Head of caudate nucleus (tissue), 42 donors: ENCODE data around the gene CRAT.

Experiments used
- DNase-seq, 42 donors: peaks; one replicate each; pipeline versions ENCODE4 v3.0.0 to v3.0.0-alpha.2; 2020 to 2021; ENCODE audit warnings: mixed read lengths in 7 of 42
- intact Hi-C: fragments of 100-400 bp; cut with DNase I; formaldehyde crosslinking; loops from one replicate; pipeline ENCODE4 v1.15.0; 2022

CRAT gene

GRCh38 chr9:129110740-129111527 lies at the start of gene CRAT, which contains the start of gene PTPA:
CRAT (minus strand) TSS chr9:129110793; CDS start chr9:129110509, 284 bp downstream.
PTPA (plus strand) TSS chr9:129111415; CDS start chr9:129111601, 186 bp downstream.
- DNase-seq = peak; percentile 90 to 99 (median 98)
- intact Hi-C loops = no loop called here

DNA sequence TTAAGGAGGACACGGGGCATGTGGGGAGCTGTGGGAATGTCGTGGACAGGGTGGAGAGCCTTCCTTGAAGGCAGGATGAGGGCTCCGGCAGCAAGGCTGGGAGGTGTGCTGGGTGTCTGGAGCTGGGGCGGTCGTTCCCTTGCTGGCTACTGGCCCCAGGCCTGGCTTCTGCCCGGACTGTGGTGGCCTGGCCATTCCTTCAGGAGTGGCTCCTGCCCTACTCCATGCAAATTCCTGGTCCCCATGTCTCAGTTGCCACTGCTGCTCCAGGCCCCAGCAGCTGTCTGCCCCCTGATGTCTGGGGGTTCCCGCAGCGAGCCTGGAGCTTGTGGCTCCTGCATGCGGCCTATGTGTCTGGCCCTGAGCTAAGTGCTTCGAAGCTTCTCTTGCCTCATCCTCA lies 45.6 kb upstream of the CRAT start:
- intact Hi-C loops = no loop called here

GRCh38 chr9:129154866-129155477 lies 44.4 kb upstream of the CRAT start:
- intact Hi-C loops = no loop called here

More for the DNA sequence above, 45.6 kb upstream of the CRAT start:
- DNase-seq = no peak

DNA sequence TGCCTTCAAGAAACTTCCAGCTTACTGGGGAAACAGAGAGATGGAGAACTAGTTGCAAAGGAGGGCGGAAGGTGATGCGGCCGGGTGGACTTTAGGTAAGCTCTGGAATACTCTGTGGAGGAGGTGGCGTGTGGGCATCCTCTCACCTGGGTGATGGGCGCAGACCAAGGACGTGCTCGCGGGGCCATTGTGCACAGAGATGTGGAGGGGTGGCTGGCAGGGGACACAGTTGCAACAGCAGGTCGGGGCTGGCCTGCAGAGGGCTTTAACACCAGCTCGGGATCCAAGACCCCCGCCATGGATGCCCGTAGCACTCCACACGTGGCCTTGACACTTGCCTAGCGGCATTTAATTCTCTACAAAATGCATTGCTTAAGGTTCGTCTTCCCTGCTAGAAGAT lies 40.9 kb upstream of the CRAT start:
- intact Hi-C loops = no loop called here
- DNase-seq = no peak

More at GRCh38 chr9:129154866-129155477, 44.4 kb upstream of the CRAT start:
- DNase-seq = no peak

GRCh38 chr9:129150672-129151211 lies 40.1 kb upstream of the CRAT start:
- DNase-seq = no peak
- intact Hi-C loops = no loop called here

DNA sequence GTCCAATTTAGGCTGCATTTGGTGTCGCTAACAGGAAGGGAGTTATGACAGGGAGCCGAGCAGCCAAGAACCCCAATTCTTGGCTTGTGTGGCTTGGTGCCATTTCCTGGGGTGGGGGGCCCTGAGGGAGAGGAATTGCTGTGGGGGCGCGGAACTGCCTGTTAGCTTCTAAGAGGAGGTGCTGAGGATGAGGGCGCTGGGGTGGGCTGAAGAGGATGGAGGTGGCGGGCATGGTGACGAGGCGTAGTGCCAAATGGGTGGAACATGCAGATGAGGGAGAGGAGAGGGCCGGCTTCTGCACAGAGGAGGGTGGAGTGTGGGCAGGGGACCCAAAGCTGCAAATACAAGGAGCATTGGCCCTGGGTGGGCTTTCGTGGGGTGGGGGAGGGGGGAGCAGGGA lies 39.5 kb upstream of the CRAT start:
- no peak for DNase-seq
- intact Hi-C loops = no loop called here

- intact Hi-C loops = no loop called here
These were observed 38.8 kb upstream of the CRAT start for GRCh38 chr9:129149442-129149841.

DNA sequence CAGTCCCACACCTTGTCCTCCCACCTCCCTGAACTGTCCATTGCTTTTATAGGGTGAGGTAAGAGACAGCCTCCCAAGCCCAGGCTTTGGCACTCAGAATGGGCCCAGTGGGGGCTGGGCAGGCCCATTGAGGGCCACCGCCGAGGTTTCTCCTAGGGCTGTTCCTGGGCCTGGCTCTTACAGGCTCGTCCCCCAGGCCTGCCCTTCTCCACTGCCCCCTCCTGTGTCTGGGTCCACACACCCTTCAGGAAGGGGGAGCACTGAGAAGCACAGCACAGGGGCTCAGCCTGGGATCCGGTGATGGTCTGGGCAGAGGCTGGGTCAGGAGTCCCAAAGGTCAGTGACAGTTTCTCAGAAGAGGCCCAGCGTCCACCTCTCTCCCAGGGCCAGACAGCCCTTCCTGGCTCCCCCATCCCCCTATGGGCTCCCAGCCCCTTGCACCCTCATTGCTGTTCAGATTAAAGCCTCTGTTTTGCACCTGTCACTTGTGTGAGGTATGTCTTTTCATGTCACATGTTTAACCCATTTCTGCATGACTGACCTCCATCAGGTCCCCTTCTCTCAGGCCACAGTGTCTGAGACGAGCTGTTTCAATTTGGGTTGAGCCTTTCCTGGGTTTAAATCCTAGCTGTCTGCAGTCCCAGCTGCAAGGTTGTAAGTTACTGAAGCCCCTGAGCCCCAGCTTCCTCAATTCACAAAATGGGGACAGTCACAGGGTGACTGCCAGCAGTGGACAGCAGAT lies 38.0 kb upstream of the CRAT start:
- no peak for DNase-seq
- intact Hi-C loops = no loop called here

More at GRCh38 chr9:129149442-129149841, 38.8 kb upstream of the CRAT start:
- DNase-seq = no peak

GRCh38 chr9:129146441-129146941 lies 35.9 kb upstream of the CRAT start:
- peak in 23 of 42 donors; percentile 20 to 81 (median 49) for DNase-seq
- intact Hi-C loops = no loop called here

DNA sequence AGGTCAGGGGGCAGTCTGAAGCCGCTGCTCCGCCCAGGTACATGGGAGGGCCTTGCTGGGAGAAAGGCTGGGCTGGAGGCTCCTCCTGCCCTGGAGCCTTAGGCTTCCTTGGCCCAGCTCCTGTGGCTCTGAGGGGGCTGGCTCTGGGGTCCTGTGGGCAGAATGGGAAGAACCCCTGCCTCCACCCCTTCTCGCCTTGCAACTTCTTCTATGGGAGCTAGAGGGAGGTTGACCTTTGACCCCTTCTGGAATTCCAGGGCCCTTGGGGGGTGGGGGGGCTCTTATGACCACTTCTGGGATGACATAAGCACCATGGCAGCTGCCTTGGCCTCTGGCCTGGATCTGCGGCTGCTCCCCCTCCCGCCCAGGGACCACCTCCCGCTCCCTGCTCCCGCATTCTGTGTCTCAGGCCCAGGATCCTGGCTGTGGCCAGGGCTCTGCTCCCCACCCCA lies 35.3 kb upstream of the CRAT start:
- no peak for DNase-seq
- intact Hi-C loops = no loop called here

GRCh38 chr9:129145316-129145715 lies 34.7 kb upstream of the CRAT start:
- intact Hi-C loops = no loop called here
- DNase-seq = no peak

DNA sequence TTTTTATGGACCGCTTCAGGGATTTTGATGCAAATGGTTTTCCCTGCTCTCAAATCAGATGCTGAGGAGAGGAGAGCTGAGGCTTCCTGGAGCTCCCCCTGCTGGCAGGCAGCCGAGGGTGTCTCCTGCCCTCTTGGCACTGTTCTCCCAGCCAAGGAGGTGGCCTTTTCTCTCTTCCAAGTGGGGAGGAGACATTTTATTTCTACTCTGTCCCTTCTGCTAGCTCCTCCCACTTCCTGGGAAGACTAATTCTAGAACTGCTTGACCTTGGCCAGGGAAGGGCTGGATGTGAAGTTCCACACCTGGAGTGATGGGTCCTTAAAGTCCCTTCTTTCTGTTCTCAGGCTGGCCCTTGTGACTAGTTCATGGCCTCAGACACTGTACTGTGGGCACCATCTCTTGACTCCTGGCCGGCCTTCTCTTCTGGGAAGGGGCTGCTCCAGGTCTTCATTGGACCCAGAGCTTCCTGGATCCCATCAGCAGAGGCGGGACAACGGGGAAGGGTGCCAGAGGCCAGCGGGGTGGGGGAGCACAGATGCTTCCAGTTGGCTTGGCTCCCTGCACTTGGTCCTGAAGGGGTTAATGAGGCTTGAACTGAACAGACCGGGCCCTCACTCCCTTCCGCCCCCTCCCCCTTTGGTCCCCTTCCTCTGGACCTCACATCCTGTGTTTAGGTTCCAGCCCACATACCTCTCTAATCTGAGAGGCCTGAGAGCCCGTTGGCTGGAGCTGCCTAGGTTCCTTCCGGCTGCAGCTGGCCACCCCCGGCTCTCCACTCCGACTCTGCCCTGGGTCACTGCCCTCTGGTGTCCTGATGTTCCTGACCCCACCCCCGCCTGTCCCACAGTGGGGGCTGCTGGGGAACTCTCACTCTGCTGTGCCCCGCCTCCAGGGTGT lies 32.7 kb upstream of the CRAT start:
- intact Hi-C loops = no loop called here
- DNase-seq = peak; percentile 71 to 95 (median 87)

- DNase-seq = no peak
- intact Hi-C loops = no loop called here
These were observed 31.7 kb upstream of the CRAT start for GRCh38 chr9:129142138-129142935.

- intact Hi-C loops = no loop called here
- peak in 24 of 42 donors; percentile 24 to 67 (median 44) for DNase-seq
These were observed 30.8 kb upstream of the CRAT start for GRCh38 chr9:129141066-129142041.

GRCh38 chr9:129140397-129141065 lies 29.9 kb upstream of the CRAT start:
- peak in 26 of 42 donors; percentile 16 to 68 (median 36) for DNase-seq
- intact Hi-C loops = no loop called here

- DNase-seq = peak; percentile 72 to 97 (median 88)
- intact Hi-C loops = loop anchor here (2.0 to 10.0 kb wide), 3 partner anchors 427 to 645 kb away; no protein-coding TSS in a partner anchor
These were observed 29.4 kb upstream of the CRAT start for GRCh38 chr9:129139993-129140396.
